Activated CD8-positive, alpha-beta memory T cell treated with anti-CD3 and anti-CD28 coated beads, Interleukin-2, amount 50 U/mL, for 48 hours (primary cell): ENCODE results near the gene FIGN.

ENCODE experiments used
- DNase-seq: peaks from one replicate; pipeline ENCODE4 v3.0.0-alpha.2; 2020

FIGN gene

DNA sequence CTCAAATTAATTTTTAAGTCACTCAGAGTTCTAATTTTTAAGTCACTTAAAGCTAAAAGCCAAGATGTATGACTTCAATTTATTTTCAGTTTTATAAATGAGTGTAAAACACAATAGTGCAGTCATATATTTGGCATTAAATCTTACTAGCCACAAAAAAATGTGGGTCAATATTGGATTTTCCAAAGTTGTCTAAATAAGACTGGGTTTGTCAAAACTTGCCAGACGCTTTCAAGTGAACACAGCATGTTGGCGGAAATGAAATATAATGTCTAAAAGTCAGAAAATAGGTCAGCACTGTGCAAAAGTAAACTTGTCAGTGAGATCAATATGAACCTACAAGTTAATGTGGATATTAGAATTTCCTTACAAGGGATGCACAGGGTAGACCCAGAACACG lies 128.9 kb downstream of the FIGN start:
- DNase-seq: no peak

DNA sequence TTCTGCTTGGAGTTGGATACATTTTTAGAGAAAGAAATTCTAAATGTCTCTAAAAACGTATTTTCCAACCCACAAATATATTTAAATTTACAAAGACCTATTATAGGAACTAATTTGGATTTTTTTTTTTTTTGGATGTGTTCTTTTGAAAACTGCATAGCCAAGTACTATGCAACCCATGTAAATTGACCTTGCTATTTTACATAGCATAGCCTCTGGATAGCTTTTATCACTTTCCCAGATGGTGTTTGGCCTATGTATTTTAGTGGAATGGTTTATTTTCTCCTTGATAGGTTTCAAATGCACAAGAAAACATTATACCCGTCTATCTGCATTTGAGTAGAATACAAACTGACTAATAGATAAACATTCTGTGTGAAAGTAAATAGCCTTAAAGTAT lies 130.0 kb downstream of the FIGN start:
- DNase-seq: no peak

DNA sequence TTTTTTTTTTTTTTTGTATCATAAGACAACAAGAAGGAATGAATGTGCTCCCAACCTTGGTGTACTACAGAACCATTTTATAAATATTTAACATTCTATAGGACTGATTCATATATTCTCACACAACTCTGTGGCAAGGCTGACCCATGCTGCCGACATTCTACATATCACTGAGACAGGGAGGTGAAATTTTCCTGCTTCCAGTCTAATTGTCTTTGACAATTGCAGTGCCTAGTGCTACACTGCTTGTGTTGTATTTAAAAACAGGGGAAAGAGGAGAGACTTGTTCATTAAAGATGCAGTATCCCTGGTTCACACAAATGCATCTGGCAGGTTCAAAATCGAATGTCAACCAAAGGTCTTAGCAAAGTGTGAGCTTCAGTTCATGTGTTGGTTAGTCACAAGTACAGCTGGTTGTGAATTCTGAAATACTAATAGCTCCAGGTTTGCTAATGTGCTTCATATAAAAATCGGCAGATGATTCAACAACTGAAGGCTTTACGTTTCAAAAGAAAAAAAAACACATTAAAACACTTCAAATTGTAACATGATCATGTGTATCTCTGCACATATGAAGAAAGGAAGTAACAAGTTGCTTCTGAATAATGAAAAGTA lies 130.8 kb downstream of the FIGN start:
- no peak for DNase-seq

DNA sequence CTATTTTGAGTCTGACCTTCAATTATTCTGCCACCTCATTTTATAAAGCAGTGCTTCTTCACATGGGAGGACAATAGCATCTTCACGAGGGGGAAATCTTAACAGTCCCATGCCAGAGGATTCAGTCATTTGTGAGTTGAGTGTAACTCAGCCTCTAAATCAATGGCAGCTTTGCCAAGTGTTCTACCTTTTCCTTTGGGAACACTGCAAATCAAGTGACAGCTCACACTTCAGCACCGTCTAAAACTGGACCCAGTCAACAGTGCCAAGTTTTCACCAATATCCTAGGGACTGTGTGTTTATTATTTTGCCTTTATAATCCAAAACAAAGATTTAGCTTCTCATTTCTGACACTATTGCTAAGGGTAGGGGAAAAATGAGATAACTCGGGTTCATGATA lies 133.6 kb downstream of the FIGN start:
- DNase-seq: no peak

DNA sequence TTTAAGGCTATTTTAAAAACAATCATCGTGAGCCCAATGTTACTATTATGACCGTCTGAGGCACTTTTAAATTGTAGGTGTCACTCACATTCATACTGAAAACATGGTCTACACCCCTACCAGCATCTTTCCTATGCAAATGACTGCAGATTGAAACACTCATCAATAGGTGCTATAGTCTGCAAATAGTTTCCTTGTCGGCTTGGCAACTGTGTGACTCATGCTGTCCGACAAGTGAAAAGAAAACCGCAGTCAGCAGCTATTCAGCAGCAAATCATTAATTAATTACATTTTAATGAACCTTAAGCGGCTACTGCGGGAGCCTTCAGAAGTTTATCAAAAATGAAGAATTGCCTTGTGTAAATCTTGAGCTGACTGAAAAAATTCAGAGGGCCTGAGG lies 134.4 kb downstream of the FIGN start:
- no peak for DNase-seq

DNA sequence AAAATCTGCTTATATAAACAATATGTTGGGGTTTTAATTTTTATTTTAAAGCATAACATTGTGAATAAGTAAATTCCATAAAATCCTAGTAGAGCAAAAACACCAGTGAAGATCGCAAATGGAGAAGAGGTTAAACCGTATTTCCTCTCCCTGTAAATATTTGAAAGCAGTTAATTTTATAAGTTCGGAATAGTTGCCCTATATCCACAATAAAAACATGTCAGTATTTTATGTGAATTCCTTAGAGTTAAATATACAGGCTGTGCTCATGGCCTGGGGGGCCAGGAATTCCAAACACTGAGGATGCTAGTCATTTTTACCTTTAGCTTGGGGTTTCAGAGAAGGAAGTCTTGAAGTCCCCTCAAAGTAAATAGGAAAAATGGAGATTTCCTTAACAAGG lies 135.0 kb downstream of the FIGN start:
- no peak for DNase-seq

DNA sequence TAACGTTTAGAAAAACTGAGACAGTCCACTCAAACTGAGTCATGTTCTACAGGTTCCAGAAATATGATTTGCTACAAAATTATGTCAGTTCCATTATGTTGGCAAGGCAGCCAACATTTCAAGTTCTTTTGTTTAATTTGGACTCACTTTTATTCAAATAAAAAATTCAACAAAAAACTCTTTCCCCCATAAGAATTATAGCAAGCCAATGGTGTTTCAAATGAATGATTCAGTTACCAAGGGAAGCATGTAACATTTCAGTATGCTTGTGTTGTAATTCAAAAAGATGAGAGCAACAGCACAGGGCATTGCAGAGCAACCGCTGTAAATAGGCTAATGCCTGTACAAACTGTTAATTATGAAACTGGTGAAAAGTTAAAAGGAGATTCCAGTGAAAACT lies 140.8 kb downstream of the FIGN start:
- DNase-seq: no peak

DNA sequence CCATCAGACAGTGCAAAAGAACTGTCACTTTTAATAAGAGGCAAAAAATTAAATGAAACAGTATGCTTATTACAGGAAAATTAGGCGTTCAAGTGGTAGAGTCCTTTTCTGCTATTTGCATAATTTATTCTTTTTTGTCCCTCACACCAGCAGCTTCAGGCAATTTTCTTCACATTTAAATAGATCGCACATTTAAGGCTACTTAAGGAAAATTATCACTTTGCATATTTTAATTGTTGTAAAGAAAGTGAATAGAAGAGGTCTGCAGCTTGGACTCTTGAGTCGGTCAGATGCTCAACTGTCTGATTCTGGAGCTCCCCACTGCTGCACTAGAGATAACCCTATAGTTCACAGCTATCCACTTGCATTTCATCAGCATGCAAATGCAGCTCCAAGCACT lies 141.3 kb downstream of the FIGN start:
- no peak for DNase-seq

DNA sequence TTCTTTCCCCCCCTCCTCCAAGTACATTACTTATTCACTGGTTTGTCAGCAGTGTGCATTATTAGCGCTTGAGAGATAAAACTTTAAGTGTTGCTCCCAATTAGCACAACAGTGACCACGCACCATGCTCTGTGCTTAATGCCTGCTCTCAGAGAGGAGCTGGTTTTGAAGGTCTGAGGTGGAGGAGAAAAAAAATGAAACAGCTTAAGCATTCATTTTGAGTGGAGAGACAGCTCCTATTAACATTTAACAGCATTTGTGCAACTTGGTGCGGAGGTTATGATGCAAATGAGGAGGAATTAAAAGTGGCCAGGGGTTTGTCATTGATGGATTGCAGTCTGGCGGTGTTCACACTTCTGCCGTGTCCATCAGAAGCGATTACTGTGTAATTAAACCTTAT lies 141.8 kb downstream of the FIGN start:
- DNase-seq: no peak

DNA sequence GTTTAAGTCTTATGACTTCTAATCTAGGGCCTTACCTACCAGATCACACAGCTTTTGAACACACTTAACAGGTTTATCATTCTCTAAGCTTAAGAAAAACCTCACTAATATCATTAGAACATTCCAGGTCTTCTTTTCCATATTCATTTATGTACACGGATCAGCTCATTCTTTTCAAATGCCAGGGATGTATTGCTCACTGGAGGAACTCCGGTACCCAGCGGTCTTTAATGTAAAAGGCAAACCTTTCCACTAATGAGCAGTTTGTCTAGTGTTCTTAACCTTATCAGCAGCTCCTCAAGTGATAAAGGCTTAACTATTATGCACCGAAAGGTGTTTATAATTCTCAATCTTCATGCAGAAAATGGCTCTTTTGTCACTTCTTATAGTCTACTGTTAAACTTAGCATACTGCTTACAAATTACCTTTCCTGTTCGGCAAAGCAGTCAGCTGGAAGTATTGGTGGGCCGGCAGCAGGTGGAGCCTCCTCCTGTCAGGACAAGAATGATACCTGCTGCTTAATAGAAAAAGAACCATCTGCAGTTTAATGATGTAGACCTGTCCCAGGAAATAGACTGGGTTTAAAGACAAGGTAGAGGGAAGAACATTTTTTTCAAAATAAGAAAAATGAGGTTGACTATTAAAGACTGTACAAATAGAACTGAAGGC lies 142.7 kb downstream of the FIGN start:
- DNase-seq: no peak

DNA sequence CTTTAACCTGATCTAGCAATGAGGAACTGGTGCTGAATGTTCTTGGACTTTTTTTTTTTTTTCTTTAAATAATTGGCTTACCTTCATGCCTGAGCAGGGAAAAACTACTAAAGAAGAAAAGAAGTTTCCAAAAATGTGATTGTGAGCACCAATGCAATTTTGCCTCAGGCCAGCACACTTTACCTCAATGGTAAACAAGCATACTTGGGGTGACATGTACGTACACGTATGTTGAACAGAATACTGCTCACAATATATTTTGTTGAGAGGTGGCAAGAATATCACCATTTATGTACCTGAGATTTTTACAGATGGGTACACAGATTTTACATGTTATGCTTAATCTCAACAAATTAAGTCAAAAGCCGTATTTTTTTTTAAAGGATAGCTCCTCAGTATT lies 144.3 kb downstream of the FIGN start:
- no peak for DNase-seq

DNA sequence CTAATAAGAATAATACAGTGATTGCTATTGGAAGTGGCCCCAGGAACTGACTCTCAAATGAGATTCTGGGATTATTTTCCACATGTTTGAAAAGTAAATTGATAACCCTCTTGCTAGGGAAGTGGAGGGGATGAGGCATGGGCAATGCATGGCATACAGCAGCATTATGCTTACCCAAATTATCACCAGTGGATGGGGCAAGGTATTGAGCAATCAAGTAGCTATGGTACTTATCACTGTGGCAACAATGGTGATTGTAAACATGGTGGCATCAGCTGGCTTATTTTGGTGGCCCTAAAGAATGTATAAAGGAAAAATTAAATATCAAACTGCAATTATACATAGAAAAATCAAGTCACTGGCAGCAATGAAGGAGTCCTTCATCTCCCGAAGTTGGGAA lies 155.1 kb downstream of the FIGN start:
- DNase-seq: no peak

DNA sequence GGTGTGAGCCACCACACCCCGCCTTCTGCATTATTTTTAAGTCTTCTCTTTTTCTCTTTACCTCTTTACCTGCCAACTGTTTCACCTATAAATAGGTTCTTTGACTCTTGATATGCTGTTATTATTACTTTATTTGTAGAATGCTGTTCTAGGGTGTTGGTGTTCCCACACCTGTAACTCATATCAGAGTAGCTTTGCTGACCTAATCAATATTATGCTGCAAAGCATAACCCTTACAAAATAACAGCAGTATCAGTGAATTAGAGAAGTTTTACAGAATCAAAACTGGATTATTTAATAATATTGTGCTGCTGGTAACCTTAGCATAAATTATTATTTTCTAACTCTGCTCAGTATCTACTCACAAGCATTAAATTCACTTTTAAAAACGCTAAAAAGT lies 161.5 kb downstream of the FIGN start:
- DNase-seq: no peak

DNA sequence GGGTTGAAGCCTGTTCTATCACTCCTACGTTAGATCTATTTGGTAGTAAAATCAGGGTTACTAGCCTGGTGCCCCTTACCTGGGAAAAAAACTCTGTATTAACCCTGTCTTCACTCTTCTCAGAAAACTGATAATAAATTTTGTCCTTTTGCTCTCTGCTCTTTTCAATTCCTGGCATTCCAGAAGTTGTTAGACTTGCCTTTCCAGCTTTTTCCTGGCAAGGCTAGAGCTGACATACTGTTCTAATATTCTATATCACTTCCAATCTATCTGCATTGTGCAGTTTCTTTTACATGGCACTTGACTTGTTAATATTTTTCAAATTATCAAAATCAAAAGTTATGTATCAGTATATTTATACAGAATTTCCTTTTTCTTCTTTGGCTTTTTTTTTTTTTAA lies 162.2 kb downstream of the FIGN start:
- DNase-seq: no peak

DNA sequence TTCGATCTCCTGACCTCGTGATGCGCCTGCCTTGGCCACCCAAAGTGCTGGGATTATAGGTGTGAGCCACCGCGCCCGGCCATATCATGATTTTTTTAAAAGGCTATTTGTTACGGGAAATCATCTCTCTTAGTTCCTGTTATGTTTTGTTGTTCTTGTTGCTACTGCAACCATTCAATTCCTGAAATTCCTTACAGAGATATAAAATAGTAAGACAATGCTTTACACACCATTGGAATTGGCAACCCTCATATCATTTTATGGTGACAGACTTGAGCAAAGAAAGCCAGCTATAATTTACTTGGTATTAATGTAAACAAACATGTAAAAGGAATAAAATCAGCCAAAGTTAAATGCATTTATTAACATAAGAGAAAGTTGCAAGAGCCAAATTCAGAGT lies 163.0 kb downstream of the FIGN start:
- no peak for DNase-seq

DNA sequence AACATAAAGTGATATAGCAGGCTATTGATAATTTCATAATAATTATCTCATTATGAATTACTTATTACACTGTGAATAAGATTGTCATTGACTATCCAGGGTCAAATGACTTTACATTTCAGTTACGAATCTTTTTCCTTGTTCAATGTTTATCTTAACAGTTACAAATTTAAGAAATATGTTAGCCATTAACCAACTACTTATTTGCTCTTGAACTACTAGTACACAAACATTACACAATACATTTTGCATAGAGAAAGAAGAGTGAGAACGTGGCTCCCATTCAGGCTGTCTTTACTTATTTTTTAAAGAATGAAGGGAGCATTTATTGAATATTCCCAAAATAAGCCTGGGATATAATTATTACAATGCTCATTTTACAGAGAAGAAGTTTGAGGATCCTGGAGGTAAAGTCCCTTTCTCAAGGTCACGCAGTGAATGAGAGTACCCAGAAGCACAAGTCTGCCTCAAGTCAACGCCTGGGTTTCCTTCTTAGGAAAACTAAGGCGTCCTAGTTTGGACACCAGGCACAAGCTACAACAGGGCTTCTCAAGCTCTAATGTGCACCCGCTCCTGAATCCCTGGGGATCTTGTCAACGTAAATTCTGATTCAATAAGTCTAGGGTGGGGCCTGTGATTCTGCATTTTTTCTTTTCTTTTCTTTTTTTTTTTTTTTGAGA lies 164.2 kb downstream of the FIGN start:
- DNase-seq: no peak

DNA sequence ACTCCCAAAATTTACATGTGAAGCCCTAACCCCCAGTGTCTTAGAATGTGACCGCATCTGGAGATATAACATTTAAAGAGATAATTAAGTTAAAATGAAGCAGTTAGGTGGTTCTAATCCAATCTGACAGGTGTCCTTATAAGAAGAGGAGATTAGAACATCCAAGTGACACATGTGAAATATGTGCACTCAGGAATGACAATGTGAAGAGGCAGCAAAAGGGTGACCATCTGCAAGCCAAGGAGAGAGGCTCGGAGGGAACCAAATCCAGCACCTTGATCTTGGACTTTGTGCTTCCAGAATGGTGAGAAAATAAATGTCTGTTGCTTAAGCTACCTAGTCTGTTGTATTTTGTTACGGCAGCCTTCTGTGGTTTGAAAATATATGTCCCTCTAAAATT lies 165.4 kb downstream of the FIGN start:
- no peak for DNase-seq

DNA sequence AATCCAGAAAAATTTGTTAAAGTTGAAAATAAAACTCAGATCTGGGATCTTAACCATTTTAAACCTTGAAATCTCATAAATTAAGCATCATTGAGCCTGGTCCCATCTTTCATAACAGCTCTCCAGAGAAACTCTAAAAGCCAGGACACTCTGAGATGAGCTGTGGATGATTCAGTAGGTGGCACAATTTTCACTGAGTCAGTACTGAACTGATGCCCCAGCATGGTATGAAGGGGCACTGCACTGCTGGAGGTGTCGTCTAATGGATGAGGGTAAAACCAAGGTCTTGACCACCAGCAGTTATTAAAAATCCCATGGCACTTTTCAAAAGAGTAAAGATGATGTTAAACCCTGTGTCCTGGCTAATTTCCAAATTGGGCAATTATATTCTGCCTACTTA lies 170.6 kb downstream of the FIGN start:
- DNase-seq: no peak

DNA sequence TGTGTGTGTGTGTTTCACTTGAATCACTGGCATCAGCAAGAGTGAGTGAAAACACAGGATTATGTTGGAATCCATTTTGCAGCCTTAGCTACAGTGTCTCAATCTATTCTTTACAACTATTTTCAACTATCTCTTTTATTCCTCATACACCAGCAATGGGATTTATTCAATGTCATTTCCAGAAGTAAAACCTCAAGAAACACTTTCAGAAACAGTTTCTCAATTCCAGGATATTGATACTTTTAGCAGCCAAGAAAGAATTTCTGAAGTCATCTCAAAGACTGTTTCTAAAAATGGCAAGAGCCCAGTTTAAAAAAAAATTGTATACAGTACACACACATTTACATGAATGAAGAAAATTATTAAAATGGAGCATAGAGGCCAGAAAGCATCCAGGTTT lies 171.6 kb downstream of the FIGN start:
- DNase-seq: no peak

DNA sequence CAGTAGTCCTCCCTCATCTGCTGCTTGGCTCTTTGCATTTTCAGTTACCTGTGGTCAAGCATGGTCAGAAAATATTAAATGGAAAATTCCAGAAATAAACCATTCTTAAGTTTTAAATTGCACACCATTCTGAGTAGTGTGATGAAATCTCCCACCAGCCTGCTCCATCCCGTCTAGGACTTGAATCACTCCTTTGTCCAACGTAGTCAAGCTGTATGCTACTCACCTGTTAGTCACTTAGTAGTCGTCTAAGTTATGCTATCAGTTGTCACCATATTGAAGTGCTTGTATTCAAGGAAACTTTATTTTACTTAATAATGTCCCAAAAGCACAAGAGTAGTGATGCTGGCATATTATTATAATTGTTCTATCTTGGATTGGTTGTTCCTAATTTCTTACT lies 172.5 kb downstream of the FIGN start:
- no peak for DNase-seq

DNA sequence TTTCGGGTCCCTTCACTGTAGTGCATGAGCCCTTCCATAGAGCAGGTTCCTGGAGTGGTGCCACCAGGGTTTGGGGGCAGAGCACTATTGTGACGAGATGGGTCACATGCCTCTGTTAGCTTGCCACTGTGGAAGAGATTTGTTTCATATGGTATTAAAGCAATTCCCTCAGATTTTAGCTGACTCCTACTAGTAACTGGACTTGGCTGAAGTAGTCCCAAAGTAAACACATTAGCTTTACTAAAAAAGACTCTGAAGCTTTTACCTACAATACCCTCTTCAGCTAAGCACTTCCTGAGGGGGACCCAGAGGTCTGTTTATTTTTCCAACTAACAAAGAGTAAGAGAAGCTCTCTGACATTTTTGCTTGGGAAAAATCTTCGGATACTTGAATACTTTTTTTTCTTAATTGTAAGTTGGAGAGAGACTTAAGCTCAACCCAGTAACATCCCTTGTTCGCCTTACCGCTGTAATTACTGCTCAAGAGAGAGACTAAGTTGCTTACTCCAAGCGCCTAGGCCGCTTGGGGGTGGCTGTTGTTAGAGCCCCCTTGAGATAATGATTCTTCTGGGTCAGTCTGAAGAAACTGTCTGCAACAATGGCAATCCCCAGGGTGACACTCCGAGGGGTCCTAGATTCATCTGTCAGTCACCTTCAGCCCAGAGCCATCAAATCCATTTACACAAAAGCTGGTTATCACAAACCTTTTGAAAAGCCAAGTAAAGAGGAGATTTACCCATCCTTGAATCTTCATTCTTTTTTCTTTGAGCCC lies 177.4 kb downstream of the FIGN start:
- no peak for DNase-seq

DNA sequence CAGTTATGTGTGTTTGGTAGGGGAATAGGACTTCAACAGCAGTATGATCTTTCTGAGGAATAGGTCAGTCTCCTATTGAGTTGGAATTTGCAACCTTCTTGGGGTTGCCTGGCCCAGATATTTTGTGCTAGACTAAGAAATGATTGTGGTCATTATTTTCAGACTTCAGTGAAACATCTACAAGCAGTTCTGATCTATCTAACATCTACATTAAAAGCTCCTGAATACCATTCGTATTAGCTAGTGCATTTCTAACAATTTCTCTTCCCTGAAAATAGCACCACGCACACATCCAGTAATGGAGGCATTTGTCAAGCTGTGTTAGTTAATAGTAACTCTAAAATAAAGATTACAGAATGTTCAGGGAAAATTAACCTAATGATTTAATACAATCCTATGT lies 179.3 kb downstream of the FIGN start:
- no peak for DNase-seq

DNA sequence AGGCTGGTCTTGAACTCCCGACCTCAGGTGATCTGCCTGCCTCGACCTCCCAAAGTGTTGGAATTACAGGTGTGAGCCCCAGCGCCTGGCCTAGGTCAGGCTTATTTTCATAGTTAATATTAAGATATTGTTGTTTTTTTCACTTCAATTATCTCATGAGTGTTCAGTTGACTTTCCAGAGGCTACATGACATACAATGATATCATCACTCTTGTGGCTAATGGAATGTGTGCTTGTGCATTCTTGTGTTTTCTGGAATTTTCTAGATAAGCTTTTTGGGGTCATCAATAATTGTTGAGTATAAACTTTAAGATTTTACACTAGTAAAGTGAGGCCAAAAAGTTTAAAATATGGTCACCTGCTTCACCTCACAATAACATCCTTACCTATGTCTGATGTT lies 180.9 kb downstream of the FIGN start:
- DNase-seq: no peak

DNA sequence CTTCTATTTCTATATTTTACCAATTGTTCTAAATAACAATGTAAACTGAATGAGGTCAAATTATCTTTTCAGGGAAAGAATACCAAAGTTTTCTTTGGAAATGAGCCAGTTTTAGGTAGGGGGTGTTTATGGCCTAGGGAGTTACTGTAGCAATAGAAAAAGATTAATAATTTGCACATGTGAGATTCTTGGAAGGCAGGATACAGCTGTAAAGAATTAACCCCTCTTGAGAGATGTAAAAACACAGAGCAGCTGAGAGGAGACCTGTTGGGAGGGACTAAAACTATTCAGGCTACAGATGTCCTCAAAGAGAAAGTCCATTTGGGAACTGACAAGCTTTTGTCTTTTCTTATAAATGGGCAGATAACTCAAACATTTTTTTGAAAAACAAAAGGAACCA lies 182.2 kb downstream of the FIGN start:
- DNase-seq: no peak
